HEK293T (cell line): Measurements from ENCODE around the gene INTS14.

Source experiments
- ARNT ChIP-seq: fragments of 450-650 bp; IDR thresholded peaks from 2 replicates; pipeline ENCODE4 v1.6.1; 2017; ENCODE audit warnings: mild to moderate bottlenecking
- BHLHE40 ChIP-seq: fragments of 450-650 bp; IDR thresholded peaks from 2 replicates; pipeline ENCODE4 v1.6.1; 2016; ENCODE audit warnings: mild to moderate bottlenecking, moderate library complexity, borderline replicate concordance
- ELF4 ChIP-seq: fragments of 450-650 bp; IDR thresholded peaks from 2 replicates; pipeline ENCODE4 v1.6.1; 2017; ENCODE audit warnings: antibody characterized with exemption
- FOXA1 ChIP-seq: fragments of 450-650 bp; IDR thresholded peaks from 2 replicates; pipeline ENCODE4 v1.6.1; 2016; ENCODE audit warnings: mild to moderate bottlenecking
- FOXK2 ChIP-seq: fragments of 450-650 bp; IDR thresholded peaks from 2 replicates; pipeline ENCODE4 v1.6.1; 2016; ENCODE audit warnings: mild to moderate bottlenecking
- FOXM1 ChIP-seq: fragments of 450-650 bp; IDR thresholded peaks from 2 replicates; pipeline ENCODE4 v1.6.1; 2017; ENCODE audit warnings: mild to moderate bottlenecking, borderline replicate concordance
- HDGF ChIP-seq: fragments of 450-650 bp; IDR thresholded peaks from 2 replicates; pipeline ENCODE4 v1.6.1; 2017; ENCODE audit warnings: antibody characterized with exemption, borderline replicate concordance
- LEF1 ChIP-seq: fragments of 450-650 bp; IDR thresholded peaks from 2 replicates; pipeline ENCODE4 v1.6.1; 2017; ENCODE audit warnings: mild to moderate bottlenecking, borderline replicate concordance
- NFRKB ChIP-seq: fragments of 450-650 bp; IDR thresholded peaks from 2 replicates; pipeline ENCODE4 v1.6.1; 2016; ENCODE audit warnings: mild to moderate bottlenecking, moderate library complexity
- PKNOX1 ChIP-seq: fragments of 450-650 bp; IDR thresholded peaks from 2 replicates; pipeline ENCODE4 v1.6.1; 2016
- SP1 ChIP-seq: fragments of 450-650 bp; IDR thresholded peaks from 2 replicates; pipeline ENCODE4 v1.6.1; 2017
- SUZ12 ChIP-seq: fragments of 450-650 bp; IDR thresholded peaks from 2 replicates; pipeline ENCODE4 v1.6.1; 2016; ENCODE audit warnings: mild to moderate bottlenecking
- TARDBP ChIP-seq: fragments of 450-650 bp; IDR thresholded peaks from 2 replicates; pipeline ENCODE4 v1.6.1; 2016
- ZNF384 ChIP-seq: fragments of 450-650 bp; IDR thresholded peaks from 2 replicates; pipeline ENCODE4 v1.6.1; 2016

- TF ChIP-seq ZNF384 (no peak), SP1 (no peak), ARNT (no peak), LEF1 (no peak), FOXK2 (no peak), TARDBP (no peak), HDGF (no peak), BHLHE40 (no peak), FOXM1 (no peak), FOXA1 (no peak), NFRKB (no peak), ELF4 (no peak), SUZ12 (no peak), PKNOX1 (no peak)
These were observed 22.8 kb upstream of the INTS14 start for GRCh38 chr15:65633752-65634151.
